ENCODE measurements around the gene ELANE.

The ELANE gene

DNA sequence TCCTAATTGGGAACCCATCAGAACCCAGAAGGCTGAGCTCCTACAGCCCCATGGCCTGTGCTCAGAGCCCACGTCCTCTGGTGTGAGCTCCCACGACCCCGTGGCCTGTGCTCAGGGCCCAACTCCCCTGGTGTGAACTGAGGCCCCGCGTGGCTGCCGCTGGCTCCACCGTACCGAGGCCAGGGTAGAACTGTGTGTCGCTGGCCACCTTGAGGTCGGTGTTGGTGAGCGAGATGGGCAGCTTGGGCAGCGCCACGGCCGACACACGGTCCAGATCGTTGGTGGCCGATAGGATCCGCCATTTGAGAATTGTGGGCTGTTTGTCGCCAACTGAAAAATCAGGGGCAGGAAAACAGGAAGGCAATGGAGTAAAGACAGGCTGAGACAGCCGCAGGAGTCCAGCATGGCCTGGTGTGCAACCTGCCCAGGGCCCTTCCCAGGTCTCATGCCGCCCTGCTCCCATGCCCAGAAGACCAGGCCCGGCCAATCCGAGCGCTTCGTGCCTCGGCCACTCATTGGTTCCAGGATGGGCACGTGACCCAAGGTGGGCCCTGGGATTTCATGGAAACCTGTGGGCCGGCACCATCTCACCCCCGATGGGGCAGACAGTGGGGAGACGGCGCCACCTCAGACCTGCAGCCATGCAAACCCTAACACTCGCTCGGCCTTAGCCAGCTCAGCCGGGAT lies 29.4 kb downstream of the ELANE start:
- Histone ChIP-seq H3K4me1 (ENCODE audit: control insufficient read depth, insufficient read depth, low read length) (no peaks in the 10 kb centered on the region), H3K9me3 (ENCODE audit: control insufficient read depth, insufficient read depth, low read length) (no peaks in the 10 kb centered on the region), H3K9ac (ENCODE audit: low read depth, low read length) (no peak overlapping the region), H3K4me3 (ENCODE audit: low read depth, low read length) (no peak overlapping the region), H3K27me3 (ENCODE audit: control insufficient read depth, insufficient read depth, low read length) (no peaks in the 10 kb centered on the region), H3K36me3 (ENCODE audit: control insufficient read depth, insufficient read depth, low read length) (peaks cover 36% of the 10 kb centered on the region)

DNA sequence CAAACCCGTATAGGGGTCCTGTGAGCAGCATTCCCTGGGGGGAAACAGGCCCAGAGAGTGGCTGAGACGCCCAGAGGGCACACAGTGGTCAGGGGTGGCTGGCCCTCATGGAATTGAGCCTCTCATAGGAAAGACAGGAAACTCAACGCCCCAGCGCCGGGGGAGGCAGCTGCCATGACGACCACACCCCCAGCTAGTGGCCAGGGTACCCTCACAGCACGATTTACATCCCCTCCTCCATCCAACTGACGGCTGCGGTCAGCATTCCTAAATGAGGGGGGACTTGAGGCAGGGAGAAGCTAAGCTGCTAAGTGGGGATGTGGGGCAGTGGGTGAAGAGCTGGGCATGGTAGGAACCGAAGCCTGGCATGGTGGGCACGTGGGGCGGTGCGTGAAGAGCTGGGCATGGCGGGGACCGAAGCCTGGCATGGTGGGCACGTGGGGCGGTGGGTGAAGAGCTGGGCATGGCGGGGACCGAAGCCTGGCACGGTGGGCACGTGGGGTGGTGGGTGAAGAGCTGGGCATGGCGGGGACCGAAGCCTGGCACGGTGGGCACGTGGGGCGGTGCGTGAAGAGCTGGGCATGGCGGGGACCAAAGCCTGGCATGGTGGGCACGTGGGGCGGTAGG lies 30.9 kb downstream of the ELANE start:
- Histone ChIP-seq H3K4me1 (ENCODE audit: control insufficient read depth, insufficient read depth, low read length) (no peaks in the 10 kb centered on the region), H3K36me3 (ENCODE audit: control insufficient read depth, insufficient read depth, low read length) (peaks cover 36% of the 10 kb centered on the region), H3K27me3 (ENCODE audit: control insufficient read depth, insufficient read depth, low read length) (no peaks in the 10 kb centered on the region), H3K9me3 (ENCODE audit: control insufficient read depth, insufficient read depth, low read length) (no peaks in the 10 kb centered on the region), H3K9ac (ENCODE audit: low read depth, low read length) (no peak overlapping the region), H3K4me3 (ENCODE audit: low read depth, low read length) (no peak overlapping the region)

DNA sequence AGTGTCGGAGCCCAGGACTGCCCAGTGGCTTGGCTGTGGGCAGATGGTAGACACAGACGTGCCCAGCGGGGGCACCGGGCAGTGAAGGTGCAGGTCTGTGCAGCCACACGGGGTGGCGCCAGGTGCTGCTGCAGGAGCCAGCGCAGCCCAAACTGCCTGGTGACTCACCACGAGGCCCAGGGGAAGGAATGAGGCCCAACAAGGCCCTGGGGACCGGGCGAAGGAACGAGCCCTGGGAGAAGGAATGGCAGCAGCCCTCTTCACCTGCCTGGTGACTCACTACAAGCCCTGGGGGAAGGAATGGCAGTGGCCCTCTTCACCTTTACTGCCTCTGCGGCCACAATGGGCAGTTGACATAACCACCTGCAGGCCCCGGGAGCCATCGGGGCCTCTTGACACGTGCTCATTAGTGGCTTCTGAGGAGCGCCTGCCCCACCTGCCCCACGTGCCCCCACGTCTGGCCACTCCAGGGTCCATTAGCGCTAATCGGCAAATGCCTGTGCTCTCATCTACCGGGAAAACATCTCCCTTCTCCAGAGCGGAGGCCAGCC lies 31.6 kb downstream of the ELANE start:
- no peak overlapping the region for H3K9ac ChIP-seq (ENCODE audit: low read depth, low read length)
- no peaks in the 10 kb centered on the region for H3K27me3 ChIP-seq (ENCODE audit: control insufficient read depth, insufficient read depth, low read length)
- no peaks in the 10 kb centered on the region for H3K9me3 ChIP-seq (ENCODE audit: control insufficient read depth, insufficient read depth, low read length)
- no peak overlapping the region for H3K4me3 ChIP-seq (ENCODE audit: low read depth, low read length)
- H3K4me1 ChIP-seq (ENCODE audit: control insufficient read depth, insufficient read depth, low read length) = no peaks in the 10 kb centered on the region
- H3K36me3 ChIP-seq (ENCODE audit: control insufficient read depth, insufficient read depth, low read length) = peaks cover 39% of the 10 kb centered on the region

DNA sequence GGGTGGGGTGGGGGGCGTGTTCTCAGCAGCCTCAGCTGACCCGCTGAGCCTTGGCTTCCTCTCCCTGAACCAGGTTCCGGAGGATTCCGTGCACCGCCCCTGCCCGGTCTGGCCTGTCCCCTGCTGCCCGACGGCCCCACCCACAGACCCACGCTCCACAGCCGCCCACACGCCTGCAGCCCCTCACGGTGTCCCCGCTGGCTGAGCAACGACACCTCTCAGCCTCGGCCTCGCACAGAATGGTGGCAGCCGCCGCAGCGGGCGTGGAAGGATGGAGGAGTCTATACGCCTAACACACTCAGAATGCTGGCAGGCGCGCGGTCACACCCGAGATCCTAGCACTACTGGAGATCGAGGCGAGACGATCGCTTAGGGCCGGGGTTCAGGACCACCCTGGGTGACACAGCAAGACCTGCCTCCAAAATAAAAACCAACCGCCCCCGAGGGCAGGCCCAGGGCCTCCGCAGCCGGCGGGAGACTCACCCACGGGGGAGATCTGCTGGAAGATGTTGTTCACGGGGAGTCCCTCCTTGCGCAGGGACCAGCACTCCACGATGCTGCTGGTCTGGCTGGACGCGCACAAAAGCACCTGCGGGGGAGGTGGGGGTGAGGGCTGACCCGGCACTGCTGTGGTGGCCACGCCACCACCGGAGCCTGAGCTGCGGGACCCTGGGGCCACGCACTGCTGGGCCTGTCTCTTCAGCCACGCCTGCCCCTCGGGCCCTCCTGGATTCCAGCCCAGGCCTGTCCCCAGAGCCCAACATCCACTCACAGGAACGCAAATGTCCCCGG lies 32.5 kb downstream of the ELANE start:
- no peak overlapping the region for H3K9ac ChIP-seq (ENCODE audit: low read depth, low read length)
- no peaks in the 10 kb centered on the region for H3K9me3 ChIP-seq (ENCODE audit: control insufficient read depth, insufficient read depth, low read length)
- no peaks in the 10 kb centered on the region for H3K4me1 ChIP-seq (ENCODE audit: control insufficient read depth, insufficient read depth, low read length)
- H3K36me3 ChIP-seq (ENCODE audit: control insufficient read depth, insufficient read depth, low read length) = peaks cover 42% of the 10 kb centered on the region
- no peaks in the 10 kb centered on the region for H3K27me3 ChIP-seq (ENCODE audit: control insufficient read depth, insufficient read depth, low read length)
- no peak overlapping the region for H3K4me3 ChIP-seq (ENCODE audit: low read depth, low read length)

DNA sequence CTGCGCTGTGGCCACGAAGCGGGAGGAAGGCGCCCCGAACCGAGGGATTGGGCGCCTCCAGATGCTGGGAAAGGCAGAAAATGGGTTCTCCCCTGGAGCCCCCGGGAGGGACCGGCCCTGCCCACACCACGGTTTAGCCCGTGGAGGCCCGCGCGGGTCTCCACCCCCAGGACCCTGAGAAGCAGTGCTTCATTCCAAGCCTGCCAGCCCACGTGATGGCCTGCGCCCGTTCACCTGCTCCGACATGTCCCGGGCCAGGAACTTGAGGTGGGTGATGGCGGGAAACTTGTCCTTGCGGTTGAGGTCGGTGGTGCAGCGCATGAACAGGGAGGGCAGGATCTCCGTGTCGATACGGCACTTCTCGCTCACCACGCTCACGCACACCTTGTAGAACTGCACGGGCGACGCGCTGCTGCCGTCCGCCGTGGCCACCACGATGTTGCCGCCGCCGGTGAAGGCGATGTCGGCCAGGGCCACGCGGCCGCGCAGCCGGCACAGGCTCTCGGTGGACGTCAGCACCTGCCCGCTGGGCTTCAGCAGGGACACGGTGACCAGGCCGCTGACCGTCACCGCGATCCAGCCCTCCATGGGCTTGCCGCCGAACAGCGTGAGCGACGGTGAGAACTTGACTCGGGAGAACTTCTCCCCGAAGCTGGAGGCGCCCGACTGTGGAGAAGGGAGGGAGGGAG lies 33.6 kb downstream of the ELANE start:
- Histone ChIP-seq H3K9me3 (ENCODE audit: control insufficient read depth, insufficient read depth, low read length) (no peaks in the 10 kb centered on the region), H3K4me3 (ENCODE audit: low read depth, low read length) (no peak overlapping the region), H3K27me3 (ENCODE audit: control insufficient read depth, insufficient read depth, low read length) (no peaks in the 10 kb centered on the region), H3K36me3 (ENCODE audit: control insufficient read depth, insufficient read depth, low read length) (peaks cover 53% of the 10 kb centered on the region), H3K9ac (ENCODE audit: low read depth, low read length) (no peak overlapping the region), H3K4me1 (ENCODE audit: control insufficient read depth, insufficient read depth, low read length) (no peaks in the 10 kb centered on the region)

DNA sequence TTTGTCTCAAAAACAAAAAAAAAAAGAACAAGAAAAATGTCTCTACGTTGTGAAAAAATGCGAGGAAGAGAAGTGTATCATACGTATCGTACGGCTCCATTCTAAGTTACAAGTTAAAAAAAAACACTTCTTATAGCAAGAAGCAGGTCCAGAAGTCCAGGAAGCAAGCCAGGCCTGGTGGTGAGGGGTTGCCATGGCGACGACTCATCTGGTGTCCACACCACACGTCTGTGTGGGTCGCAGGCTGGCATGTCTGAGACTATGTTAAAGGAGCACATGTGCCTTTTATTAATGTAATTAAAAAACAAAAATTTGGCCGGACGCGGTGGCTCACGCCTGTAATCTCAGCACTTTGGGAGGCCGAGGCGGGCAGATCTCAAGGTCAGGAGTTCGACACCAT lies 35.0 kb downstream of the ELANE start:
- Histone ChIP-seq H3K4me3 (ENCODE audit: low read depth, low read length) (no peak overlapping the region), H3K4me1 (ENCODE audit: control insufficient read depth, insufficient read depth, low read length) (no peaks in the 10 kb centered on the region), H3K9ac (ENCODE audit: low read depth, low read length) (no peak overlapping the region), H3K36me3 (ENCODE audit: control insufficient read depth, insufficient read depth, low read length) (peaks cover 52% of the 10 kb centered on the region), H3K9me3 (ENCODE audit: control insufficient read depth, insufficient read depth, low read length) (no peaks in the 10 kb centered on the region), H3K27me3 (ENCODE audit: control insufficient read depth, insufficient read depth, low read length) (no peaks in the 10 kb centered on the region)

DNA sequence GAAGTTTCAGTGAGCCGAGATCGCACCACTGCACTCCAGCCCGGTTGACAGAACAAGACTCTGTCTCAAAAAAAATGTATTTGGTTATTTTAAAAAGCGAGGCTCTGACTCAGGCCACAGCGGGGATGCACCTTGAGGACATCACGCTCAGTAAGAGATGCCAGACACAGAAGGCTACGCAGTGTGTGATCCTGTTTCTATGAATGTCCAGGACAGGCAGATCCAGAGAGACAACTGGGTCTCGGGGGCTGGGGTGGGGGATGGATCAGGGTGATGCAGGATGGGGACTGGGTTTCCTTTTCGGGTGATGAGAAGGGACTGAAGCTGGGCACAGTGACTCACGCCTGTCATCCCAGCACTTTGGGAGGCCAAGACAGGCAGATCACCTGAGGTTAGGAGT lies 35.5 kb downstream of the ELANE start:
- H3K9me3 ChIP-seq (ENCODE audit: control insufficient read depth, insufficient read depth, low read length) = no peaks in the 10 kb centered on the region
- H3K36me3 ChIP-seq (ENCODE audit: control insufficient read depth, insufficient read depth, low read length) = peaks cover 51% of the 10 kb centered on the region
- H3K27me3 ChIP-seq (ENCODE audit: control insufficient read depth, insufficient read depth, low read length) = no peaks in the 10 kb centered on the region

DNA sequence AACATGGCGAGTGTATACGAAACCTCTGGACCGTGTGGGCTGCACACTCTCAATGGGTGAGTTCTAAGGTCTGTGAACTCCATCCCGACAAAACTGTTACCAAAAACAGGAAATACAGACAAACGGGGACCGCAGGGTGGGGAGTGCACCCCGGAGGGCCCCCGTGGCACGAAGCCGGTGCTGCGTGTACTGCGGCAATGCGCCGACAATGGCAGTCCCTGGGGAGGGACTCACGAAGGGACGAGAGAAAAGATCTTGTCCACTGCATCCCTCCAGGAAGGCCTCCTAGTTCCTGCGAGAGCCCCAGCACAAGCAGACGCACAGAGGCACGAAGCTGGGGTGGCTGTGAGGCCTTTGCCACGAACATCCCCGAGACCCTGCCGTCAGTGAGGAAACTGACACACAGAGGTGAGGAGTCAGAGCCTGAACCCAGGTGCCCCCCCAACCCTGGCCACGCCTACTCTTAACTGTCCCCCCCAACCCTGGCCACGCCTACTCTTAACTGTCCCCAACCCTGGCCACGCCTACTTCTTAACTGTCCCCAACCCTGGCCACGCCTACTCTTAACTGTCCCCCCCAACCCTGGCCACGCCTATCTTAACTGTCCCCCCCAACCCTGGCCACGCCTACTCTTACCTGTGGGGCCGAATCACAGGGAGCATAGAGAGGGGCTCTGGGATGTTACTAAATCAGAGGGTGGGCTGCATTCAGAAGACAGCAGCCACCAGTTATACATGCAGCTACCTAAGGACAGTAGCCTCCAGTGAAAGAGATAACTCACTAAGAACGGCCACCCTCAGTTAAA lies 36.7 kb downstream of the ELANE start:
- Histone ChIP-seq H3K4me1 (ENCODE audit: control insufficient read depth, insufficient read depth, low read length) (no peaks in the 10 kb centered on the region), H3K27me3 (ENCODE audit: control insufficient read depth, insufficient read depth, low read length) (no peaks in the 10 kb centered on the region), H3K9me3 (ENCODE audit: control insufficient read depth, insufficient read depth, low read length) (no peaks in the 10 kb centered on the region), H3K36me3 (ENCODE audit: control insufficient read depth, insufficient read depth, low read length) (peaks cover 44% of the 10 kb centered on the region), H3K9ac (ENCODE audit: low read depth, low read length) (no peak overlapping the region), H3K4me3 (ENCODE audit: low read depth, low read length) (no peak overlapping the region)

More for the DNA sequence above, 35.5 kb downstream of the ELANE start:
- no peak overlapping the region for H3K4me3 ChIP-seq (ENCODE audit: low read depth, low read length)
- H3K9ac ChIP-seq (ENCODE audit: low read depth, low read length) = no peak overlapping the region
- no peaks in the 10 kb centered on the region for H3K4me1 ChIP-seq (ENCODE audit: control insufficient read depth, insufficient read depth, low read length)

DNA sequence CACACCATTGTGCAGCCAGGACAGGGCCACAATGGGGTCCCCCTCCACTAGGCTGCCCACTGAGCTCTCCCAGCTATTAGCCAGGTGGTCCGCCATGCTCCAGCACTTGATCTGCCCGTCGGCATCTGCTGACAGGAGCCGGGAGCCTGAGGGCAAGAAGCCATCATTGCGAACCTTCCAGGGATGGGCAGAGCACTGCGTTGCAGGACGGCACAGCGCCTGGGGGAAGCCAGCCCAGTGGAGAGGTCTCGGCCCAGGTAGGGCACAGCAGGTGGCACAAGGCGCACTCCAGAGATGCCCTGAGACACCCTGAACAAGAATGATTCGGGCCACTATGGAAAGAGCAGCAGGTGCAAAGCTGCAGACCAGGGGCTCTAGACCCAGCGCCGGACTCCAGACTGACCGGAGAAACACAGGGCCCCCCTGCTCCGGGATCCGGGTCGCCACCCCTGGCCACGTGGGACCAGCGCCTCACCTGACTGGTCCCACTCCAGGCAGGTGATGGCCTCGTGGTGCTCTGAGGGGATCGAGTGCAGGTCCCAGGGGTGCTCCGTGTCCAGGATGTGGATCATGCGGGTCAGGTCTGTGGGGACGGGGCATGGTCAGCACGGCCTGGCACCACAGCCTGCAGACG lies 37.7 kb downstream of the ELANE start:
- no peak overlapping the region for H3K4me3 ChIP-seq (ENCODE audit: low read depth, low read length)
- peaks cover 41% of the 10 kb centered on the region for H3K36me3 ChIP-seq (ENCODE audit: control insufficient read depth, insufficient read depth, low read length)
- no peaks in the 10 kb centered on the region for H3K9me3 ChIP-seq (ENCODE audit: control insufficient read depth, insufficient read depth, low read length)
- H3K9ac ChIP-seq (ENCODE audit: low read depth, low read length) = no peak overlapping the region
- no peaks in the 10 kb centered on the region for H3K27me3 ChIP-seq (ENCODE audit: control insufficient read depth, insufficient read depth, low read length)
- H3K4me1 ChIP-seq (ENCODE audit: control insufficient read depth, insufficient read depth, low read length) = no peaks in the 10 kb centered on the region

DNA sequence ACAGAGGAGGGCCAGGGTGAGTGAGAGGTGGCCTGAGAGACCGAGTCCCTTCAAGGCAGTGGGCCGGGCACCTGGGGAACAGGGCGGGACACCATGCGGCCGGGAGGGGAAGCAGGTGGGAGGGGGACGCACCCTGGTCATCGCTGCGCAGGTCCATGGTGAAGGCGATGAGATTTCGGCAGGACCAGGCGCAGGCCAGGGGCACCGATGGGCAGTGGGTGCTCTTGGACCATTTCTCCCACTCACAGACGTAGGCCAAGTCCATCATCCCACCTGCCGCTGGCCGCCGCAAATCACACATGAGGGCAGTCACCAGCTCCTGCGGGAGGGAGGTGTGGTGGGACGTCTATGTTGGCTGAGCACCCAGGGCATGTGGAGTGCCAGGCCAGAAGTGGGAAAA lies 38.7 kb downstream of the ELANE start:
- H3K27me3 ChIP-seq (ENCODE audit: control insufficient read depth, insufficient read depth, low read length) = no peaks in the 10 kb centered on the region
- H3K9me3 ChIP-seq (ENCODE audit: control insufficient read depth, insufficient read depth, low read length) = no peaks in the 10 kb centered on the region
- no peak overlapping the region for H3K4me3 ChIP-seq (ENCODE audit: low read depth, low read length)
- H3K4me1 ChIP-seq (ENCODE audit: control insufficient read depth, insufficient read depth, low read length) = no peaks in the 10 kb centered on the region
- H3K9ac ChIP-seq (ENCODE audit: low read depth, low read length) = no peak overlapping the region
- H3K36me3 ChIP-seq (ENCODE audit: control insufficient read depth, insufficient read depth, low read length) = peaks cover 32% of the 10 kb centered on the region
